GM12874 (cell line): Measurements from ENCODE around the gene APOA4.

Experiments used
- CTCF ChIP-seq: IDR thresholded peaks from 2 replicates; pipeline ENCODE4 v1.5.1; 2011; ENCODE audit warnings: low read depth, mild to moderate bottlenecking, control low read depth, low read length, moderate library complexity; ENCODE audit not compliant: insufficient read depth

APOA4 gene

GRCh38 chr11:116814502-116814901 is 8.6 kb downstream of the APOA4 start:
- TF ChIP-seq CTCF: no peak

- no peak for TF ChIP-seq CTCF
Observed at GRCh38 chr11:116813781-116814471, 9.2 kb downstream of the APOA4 start.

GRCh38 chr11:116813170-116813569 is 9.9 kb downstream of the APOA4 start:
- TF ChIP-seq CTCF: no peak

GRCh38 chr11:116812109-116812508 is 11.0 kb downstream of the APOA4 start:
- TF ChIP-seq CTCF: no peak

GRCh38 chr11:116811194-116811593 is 11.9 kb downstream of the APOA4 start:
- no peak for TF ChIP-seq CTCF

DNA sequence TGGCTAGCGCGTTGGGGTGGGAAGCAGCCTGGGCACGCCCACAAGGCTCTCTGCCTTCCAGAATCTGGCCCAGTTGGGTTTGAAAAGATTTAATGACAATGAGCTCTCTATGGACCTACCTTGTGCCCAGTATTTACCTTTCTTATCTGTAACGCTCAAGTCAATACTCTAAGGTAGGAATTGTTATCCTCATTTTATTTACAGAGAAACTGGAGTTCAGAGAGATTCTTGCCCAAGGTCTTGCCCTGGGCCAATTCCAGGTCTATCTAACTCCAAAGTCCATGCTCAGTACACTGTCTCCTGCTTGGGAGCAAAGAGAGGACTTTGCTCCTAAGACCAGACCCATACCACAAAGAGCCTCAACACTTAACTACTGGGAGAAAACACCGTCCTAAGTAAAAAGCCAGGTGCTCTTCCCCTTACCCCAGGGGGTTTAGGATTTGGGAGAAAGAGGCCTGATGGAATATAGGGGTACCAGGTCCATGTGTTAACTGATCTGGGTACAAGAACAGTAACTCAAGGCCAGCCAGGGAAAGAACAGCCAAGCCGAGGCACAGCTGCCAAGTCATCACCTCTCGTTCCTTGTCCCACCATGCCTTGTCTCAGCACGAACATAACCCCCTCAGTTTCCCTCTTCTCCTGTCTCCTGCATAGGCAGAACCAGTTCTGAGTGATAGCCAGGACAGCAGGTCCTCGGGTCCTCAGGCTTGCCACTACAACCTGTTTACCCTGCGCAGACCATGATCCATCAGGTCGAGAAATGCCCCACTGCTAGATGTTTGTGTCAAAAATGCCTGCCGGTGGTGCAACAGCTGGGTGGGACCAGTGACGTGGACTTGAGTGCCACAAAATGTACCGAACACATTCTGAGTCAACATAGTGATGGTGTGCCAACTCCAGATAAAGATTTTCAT is 14.6 kb downstream of the APOA4 start:
- no peak for TF ChIP-seq CTCF

GRCh38 chr11:116807601-116808261 is 15.4 kb downstream of the APOA4 start:
- no peak for TF ChIP-seq CTCF
